AG20443 (cell line): ENCODE data around the gene CMTM8.

Experiments used
- DNase-seq: peaks from one replicate; pipeline ENCODE4 v3.0.0; 2012; ENCODE audit warnings: low spot score, mixed read lengths

The CMTM8 gene

GRCh38 chr3:32308378-32308777, 69.9 kb downstream of the CMTM8 start:
- no peak for DNase-seq

GRCh38 chr3:32309654-32310242, 71.3 kb downstream of the CMTM8 start:
- DNase-seq = no peak

GRCh38 chr3:32310336-32310735, 71.9 kb downstream of the CMTM8 start:
- no peak for DNase-seq

- DNase-seq = no peak
Observed at GRCh38 chr3:32310918-32311839, 72.7 kb downstream of the CMTM8 start.

GRCh38 chr3:32312251-32312650, 73.8 kb downstream of the CMTM8 start:
- no peak for DNase-seq

GRCh38 chr3:32313169-32313568, 74.7 kb downstream of the CMTM8 start:
- no peak for DNase-seq

GRCh38 chr3:32313723-32314473, 75.4 kb downstream of the CMTM8 start:
- no peak for DNase-seq

- DNase-seq = no peak
Observed at GRCh38 chr3:32315441-32315840, 77.0 kb downstream of the CMTM8 start.

GRCh38 chr3:32316319-32316718, 77.8 kb downstream of the CMTM8 start:
- no peak for DNase-seq

- DNase-seq = no peak
Observed at GRCh38 chr3:32316976-32317375, 78.5 kb downstream of the CMTM8 start.

GRCh38 chr3:32319607-32320006, 81.1 kb downstream of the CMTM8 start:
- no peak for DNase-seq

- DNase-seq = no peak
Observed at GRCh38 chr3:32320080-32320479, 81.6 kb downstream of the CMTM8 start.

GRCh38 chr3:32321095-32321790, 82.8 kb downstream of the CMTM8 start:
- DNase-seq = no peak

- no peak for DNase-seq
Observed at GRCh38 chr3:32322311-32322710, 83.8 kb downstream of the CMTM8 start.

- no peak for DNase-seq
Observed at GRCh38 chr3:32323604-32324003, 85.1 kb downstream of the CMTM8 start.

- no peak for DNase-seq
Observed at GRCh38 chr3:32325201-32325600, 86.7 kb downstream of the CMTM8 start.

- DNase-seq = no peak
Observed at GRCh38 chr3:32325927-32326326, 87.4 kb downstream of the CMTM8 start.

- no peak for DNase-seq
Observed at GRCh38 chr3:32326795-32327194, 88.3 kb downstream of the CMTM8 start.

GRCh38 chr3:32334675-32335074, 96.2 kb downstream of the CMTM8 start:
- DNase-seq = no peak

GRCh38 chr3:32335365-32336112, 97.1 kb downstream of the CMTM8 start:
- no peak for DNase-seq

- DNase-seq = no peak
Observed at GRCh38 chr3:32336113-32336498, 97.6 kb downstream of the CMTM8 start.

GRCh38 chr3:32337505-32337904, 99.0 kb downstream of the CMTM8 start:
- DNase-seq = no peak
